GM18519 (cell line): ENCODE results near the gene EOLA2.
A peak's percentile ranks its signal among the peaks of the same experiment; 100 is the strongest.
"Not testable (repeated sequence)": the region's sequence is repeated elsewhere in the genome, so short reads cannot be mapped to it uniquely, and the experiment has no call there.

ENCODE experiments used
- ATAC-seq: cut with Tn5 transposase; IDR thresholded peaks from one replicate; pipeline ENCODE4 v1.9.1; 2021; ENCODE audit warnings: mild to moderate bottlenecking, moderate library complexity; ENCODE audit not compliant: unreplicated experiment, low FRiP score

Gene EOLA2

DNA sequence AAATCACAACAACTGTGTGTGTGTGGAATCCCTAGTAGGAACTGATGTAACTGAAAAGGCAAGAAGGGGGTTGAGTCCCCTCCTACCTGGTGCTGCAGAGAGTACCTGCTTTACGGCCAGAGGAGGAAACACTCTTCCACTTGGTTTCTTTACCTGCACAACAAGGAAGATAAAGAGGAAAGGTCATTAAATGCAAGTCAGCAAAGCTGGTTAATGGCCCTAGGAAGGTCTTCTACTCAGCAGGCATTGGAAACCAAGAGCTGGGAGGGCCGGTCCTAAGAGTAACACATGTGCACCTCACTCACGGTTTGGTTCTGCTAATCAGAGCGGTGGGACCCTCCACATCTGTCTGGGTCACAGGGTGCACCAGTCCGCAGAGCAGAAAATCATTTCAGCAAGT lies 963 bp downstream of the EOLA2 start:
- ATAC-seq = not testable (repeated sequence)

DNA sequence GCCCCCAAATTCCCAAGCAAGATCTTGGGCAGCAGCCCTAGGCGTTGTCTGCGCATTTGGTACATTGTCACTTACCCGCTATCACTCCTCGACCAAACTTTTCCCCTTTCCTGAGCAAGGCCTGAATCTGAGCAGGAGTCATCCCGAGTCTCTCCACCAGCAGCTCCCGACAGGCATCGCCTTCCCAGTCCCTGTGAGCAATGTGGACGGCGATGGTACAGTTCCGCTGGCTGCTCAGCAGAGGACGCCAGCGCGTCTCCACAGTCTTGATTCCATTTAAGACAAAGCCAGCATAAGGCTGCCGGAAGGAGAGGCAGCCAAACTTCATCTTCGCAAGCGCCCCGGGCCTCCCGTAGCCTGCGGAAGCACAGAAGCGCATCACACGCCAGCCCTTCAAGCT lies 4.7 kb downstream of the EOLA2 start:
- ATAC-seq = not testable (repeated sequence)

DNA sequence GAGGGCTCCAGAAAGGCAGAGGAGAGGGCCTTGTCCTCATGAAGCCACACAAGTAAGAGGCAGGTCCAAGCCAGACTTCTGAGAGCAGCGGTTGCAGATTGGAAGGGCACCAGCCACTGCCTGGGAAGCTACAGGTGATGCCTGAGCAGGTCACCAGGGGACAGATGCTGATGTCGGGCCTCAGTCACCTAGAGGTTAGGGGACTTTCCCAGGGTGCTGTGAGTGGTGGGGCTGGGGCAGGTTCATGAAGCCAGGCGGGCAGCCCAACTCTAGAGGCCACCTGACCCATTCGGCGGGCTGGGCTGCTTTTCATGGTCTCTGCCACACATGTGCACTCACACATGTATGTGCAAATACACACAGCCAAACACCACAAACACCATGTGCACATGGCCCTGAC lies 5.3 kb downstream of the EOLA2 start:
- ATAC-seq = not testable (repeated sequence)

DNA sequence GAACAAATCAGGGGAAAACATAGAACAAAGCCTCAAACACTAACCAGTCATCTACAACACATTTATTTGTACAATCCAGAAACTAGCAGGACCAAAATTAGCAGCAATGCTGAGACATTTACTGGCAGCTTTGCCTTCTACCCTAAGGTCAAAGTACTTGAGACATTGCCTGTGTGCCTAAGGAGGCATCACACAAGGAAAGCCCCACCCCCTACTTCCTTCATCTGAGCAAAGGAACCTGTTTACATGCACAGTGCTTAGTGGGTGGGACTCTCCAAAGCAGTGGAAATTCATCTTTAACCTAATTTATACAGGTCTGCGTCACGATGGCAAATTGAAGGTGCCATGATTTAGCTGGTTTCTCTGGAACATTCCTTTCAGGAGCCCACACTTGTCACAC lies 6.1 kb downstream of the EOLA2 start:
- ATAC-seq = not testable (repeated sequence)

DNA sequence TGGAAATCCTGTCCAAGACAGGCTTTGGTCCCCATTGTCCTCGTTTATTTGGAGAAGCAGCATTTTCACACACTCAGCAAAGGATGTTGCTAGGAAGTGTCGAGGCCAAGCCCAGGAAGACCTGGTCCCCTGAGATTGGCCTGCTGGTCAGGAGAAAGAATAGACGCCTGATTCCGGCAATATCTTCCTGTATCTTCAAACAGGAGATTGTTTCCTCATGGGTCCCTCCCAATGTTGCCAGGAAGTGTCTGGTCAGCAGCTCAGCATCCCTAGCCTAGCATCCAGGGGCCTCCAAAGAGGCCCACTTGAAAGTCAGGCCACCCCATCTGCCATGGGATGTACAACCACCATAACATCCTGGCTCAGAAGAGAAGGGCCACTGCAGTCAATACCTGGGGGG lies 6.9 kb downstream of the EOLA2 start:
- ATAC-seq = not testable (repeated sequence)

DNA sequence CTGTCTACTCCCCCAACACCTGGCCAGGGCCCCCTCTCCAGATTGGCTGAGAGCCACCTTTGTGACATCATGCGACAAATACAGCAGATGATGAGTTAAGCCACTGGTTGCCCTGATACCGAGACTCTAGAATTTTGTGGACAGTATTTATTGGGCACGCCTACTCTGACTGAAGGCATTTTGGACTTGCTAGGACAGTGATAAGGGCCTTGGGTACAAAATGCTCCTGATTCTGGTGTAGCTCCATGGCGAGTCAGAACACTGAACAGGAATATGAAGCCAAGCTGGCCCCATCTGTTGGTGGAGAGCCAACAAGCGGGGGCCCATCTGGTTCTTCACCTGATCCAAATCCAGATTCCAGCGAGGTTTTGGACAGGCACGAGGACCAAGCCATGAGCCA lies 8.9 kb downstream of the EOLA2 start, which contains the start of gene HSFX4:
HSFX4 (plus strand) TSS at position 174 of the 400 bp plus-strand sequence; CDS start at position 246, 72 bp downstream.
- ATAC-seq = not testable (repeated sequence)

DNA sequence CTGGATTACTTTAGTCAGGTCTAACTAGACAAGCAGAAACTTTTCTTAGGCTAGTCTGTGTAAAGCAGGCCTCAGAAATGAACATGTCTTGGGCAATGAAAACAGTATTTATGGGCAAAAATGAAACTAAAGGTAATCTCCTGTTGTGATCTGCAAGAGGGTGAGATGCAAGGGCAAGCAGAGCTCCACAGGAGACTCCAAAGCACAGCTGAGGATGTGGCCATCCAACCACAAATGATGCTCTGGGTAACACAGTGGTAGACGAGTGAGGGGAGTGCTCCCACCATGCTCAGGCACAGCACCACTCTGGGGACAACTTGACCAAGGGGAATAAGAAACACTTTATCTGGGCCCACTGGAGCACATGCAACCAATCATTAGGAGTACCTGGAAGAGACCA lies 9.7 kb downstream of the EOLA2 start:
- ATAC-seq = not testable (repeated sequence)

DNA sequence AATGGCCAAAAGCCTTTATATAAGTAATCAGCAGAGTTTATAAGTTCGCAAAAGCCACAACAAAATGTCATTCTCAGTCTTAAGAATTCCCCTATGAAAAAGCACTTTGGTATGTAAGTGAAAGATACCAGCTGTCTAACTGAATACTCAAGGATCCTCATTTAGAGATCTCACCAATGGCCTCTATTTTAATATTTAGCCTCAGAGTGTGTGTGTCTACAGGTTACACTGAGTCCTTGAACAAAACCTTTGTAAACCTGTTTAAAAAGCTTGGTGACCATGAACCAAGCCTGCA lies 10.4 kb downstream of the EOLA2 start:
- not testable (repeated sequence) for ATAC-seq

DNA sequence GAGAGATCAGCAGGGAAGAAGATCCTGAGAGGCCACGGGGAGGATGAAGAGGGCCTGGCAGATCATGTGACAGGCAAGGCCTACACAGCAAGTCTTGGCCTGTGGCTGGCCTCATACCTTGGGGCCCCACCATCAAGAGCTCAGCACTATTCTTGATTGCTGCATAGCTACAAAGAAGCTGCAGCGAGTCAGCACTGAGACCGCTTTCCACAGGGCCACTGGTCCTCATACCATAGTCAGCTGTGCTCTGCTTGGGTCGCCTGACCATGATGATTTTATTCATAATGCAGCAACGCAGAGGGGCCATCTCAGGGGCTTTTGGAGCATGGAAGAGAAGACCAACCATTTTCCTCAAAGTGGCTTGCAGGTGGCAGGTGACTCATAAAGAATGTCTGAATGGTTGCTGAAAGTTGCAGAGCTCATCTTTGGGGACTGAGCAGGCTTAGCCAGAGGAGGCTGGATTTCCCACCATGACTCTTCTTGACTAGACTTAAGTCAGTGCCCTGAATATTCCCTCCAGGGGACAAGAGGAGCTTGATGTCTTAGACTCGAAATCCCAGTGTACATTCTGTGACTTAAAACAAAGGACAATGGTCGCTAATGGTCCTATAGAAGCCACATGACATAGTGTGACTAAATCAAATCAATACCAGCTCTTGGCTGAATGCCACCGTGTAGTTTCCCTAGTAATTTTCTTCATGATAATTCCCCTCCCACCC lies 10.9 kb downstream of the EOLA2 start:
- not testable (repeated sequence) for ATAC-seq

DNA sequence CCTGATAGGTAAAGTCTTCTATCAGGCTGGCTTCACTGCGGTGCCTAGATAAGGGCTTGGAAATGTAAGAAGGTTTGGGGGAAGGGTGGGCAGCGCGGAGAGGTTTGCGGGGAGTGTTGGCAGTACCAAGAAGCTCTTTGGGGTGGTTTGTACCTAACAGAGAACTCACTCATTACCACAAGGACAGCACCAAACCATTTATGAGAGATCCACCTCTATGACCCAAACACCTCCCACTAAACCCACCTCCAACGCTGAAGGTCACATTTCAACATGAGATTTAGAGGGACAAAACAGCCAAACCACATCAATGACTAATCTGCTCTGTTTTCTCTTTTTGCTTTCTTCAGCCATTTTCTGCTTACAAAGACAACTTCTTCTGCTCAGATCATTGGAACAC lies 13.9 kb downstream of the EOLA2 start:
- ATAC-seq = not testable (repeated sequence)

DNA sequence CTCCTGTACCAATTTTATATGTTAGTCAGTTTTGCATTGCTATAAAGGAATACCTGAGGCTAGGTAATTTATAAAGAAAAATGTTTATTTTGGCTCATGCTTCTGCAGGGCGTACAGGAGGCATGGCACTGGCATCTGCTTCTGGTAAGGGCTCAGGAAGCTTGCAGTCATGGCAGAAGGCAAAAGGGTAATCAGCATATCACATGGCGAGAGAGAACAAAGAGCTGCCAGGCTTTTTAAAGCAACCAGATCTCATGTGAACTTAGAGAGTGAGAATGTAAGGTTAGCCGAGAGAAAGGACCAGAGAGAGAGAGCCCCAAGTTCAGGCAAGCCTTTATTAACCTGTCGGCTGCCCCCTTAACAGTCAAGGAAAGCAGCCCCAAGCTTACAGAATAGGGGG lies 14.5 kb downstream of the EOLA2 start:
- not testable (repeated sequence) for ATAC-seq

DNA sequence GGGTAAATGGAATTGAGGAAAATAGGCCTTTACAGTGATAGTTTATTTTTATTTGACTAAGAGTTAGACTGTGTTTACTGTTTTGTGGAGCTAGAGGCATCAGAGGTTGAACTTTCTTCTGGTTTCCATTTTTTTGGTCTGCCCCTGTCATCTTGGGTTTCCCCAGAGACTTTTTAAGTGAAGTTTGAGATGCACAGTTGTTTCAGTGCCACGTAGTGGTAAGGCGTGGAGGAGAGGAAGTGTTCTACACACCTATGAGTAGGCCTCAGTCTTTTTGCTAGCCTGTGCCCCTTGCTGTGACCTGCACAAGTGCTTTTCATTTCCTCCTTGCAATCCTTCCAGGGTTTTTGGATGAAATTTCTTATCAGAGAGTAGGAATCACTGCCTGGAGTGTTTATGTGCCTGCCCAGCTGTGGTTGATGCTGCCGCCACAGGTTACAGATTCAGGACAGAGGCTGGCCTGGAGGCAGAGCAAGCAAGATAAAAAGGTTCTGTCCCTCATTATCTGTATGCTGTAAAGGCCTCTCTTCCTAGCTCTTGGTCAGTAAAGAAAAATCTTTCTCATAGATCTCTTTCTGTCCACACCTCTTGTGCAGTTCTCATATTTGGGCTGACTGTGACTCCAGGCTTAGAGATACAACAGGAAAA lies 21.4 kb downstream of the EOLA2 start:
- peak; percentile 84 for ATAC-seq

DNA sequence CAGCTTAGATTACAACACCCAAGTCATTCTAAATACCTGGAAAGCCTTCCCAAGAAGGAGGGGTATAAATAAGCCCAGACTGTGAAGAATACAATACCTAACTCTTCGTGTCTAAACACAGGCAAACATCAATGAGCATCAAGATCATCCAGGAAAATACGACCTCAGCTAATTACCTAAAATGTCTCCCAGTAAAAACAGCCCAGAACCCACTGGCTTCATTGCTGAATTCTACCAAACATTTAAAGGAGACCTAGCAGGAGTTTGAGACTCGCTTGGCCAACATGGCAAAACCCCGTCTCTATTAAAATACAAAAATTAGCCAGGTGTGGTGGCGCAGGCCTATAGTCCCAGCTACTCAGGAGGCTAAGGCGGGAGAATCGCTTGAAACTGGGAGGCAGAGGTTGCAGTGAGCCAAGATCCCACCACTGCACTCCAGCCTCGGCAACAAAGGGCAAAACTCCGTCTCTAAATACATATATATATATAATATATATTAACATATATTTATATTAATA lies 28.1 kb downstream of the EOLA2 start:
- no peak for ATAC-seq

DNA sequence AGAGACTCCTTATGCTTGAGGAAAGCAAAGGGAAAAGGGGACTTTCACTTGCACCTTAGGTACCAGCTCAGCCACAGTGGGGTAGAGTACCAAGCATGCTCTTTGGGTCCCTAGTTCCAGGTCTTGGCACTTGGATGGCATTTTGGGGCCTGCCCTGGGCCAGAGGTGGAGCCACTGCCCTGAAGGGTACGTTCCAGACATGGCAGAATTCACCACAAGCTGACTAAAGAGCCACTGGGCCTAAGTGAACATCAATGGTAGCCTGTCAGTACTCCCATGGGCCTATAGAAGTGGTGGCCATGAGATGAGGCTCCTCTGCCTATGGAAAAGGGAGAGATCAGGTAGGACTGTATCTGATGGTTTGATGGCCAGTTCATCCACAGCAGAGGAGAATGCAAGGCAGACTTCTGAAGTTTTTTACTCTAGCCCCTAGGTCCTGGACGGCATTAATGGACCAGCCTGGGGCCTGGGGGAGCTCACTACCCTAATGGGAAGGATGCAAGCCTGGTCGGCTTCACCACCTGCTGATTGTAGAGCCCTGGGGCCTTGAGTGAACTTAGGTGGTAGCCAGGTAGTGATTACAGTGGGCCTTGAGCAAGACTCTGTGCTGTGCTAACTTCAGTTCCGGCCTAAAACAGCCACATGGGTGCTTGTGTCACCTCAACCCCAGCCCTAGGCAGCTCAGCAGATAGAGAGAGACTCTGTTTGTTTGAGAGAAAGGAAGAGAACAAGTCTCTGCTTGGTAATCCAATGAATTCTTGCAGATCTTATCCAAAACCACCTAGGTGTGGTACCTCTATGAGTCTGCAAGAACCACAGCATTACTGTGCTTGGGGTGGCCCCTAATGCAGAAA lies 28.7 kb downstream of the EOLA2 start:
- ATAC-seq = no peak

DNA sequence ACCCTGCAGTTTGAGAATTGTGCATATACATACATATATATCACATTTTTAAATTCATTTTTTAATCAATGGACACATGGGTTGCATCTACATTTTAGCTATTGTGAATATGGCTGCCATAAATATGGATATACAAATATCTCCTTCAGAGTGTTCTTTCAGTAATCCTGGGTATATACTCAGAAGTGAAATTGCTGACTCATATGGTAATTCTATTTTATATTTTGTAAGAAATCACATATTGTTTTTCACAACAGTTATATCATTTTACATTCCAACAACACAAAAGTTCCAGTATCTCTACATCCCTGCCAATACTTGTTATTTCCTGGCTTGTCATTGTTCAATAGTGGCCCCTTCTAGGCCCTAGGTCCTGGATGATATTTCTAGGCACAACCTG lies 29.6 kb downstream of the EOLA2 start:
- ATAC-seq = no peak

DNA sequence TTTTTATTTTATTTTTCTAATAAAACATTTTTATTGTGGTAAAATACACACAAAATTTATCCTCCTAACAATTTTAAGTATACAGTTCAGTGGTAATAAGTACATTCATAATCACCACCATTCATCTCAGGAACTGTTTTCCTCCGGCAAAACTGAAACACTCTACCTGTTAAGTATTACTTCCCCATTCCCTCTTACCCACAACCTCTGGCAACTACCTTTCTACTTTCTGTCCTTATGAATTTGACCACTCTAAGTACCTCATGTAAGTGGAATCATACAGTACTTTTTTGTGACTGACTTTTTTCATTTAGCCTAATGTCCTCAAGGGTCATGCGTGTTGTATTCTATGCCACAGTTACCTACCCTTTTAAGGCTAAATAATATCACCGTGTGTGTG lies 30.0 kb downstream of the EOLA2 start:
- ATAC-seq = peak; percentile 79

DNA sequence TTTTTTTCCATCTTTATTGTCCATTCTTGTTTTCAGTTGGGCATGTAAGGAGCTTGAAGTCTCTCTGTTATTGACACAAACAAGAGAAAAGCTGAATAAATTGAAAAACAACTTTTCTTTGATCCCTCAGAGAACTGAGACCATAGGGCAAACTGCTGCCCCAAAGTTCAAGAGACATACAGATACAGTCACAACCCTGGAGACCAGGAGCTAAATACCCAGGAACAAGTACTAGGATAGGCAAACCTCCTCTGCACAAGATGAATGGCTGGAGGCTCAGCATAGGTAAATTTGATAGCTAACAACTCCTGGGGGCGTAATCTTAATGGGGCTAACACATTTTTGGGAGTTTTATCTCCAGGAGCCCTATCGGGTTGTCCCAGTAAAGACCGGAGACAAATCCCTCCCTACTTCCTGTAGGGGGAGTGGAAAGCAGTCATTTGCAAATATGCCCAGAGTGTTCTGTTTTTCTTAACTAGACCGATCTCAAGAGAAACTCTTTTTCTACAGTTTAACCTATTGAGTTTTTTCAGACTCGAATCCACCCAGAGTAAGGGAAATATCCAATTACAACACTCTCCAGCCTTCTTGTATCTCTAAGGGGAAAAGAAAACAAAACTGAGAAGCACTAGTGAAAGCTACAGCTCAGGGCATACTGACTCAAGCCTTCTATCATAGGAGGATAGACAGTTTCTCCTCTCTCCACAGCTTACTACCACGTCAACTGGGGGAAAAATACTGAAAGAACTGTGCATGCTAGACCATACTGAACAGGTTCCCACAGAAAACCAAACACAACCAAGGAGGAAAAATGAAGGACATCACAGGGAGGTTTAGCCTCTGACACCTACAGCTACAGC lies 34.2 kb downstream of the EOLA2 start:
- ATAC-seq = no peak

DNA sequence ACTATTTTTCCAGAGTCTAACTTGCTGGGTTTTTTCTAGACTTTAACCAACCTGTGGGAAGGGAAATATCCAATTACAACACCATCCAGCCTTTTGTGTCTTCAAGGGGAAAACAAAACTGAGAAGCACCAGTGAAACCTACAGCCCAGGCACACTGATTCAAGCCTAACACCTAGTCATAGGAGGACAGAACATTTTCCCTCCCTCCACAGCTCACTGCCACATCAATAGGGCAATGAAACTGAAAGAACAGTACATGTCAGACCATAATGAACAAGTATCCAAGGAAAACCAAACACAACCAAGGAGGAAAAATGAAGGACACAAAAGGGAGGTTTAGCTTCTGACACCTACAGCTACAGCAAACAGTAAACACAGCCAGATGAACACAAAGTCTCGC lies 39.7 kb downstream of the EOLA2 start:
- no peak for ATAC-seq

DNA sequence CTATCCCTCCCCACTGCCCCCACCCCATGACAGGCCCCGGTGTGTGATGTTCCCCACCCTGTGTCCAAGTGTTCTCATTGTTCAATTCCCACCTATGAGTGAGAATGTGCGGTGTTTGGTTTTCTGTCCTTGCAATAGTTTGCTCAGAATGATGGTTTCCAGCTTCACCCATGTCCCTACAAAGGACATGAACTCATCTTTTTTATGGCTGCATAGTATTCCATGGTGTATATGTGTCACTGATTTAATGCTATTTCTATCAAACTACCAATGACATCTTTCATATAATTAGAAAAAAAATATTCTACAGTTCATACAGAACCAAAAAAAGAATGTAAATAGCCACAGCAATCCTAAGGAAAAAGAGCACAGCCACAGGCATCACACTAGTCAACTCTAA lies 47.5 kb downstream of the EOLA2 start:
- ATAC-seq = not testable (repeated sequence)
